Activated CD4-positive, CD25-positive, alpha-beta regulatory T cell treated with anti-CD3 and anti-CD28 coated beads, Interleukin-2, amount 50 U/mL, for 72 hours (primary cell): ENCODE data around the gene ARHGAP29.
"Not testable (repeated sequence)": the region's sequence is repeated elsewhere in the genome, so short reads cannot be mapped to it uniquely, and the experiment has no call there.

Source experiments
- DNase-seq: peaks from one replicate; pipeline ENCODE4 v3.0.0; 2021

Gene ARHGAP29

DNA sequence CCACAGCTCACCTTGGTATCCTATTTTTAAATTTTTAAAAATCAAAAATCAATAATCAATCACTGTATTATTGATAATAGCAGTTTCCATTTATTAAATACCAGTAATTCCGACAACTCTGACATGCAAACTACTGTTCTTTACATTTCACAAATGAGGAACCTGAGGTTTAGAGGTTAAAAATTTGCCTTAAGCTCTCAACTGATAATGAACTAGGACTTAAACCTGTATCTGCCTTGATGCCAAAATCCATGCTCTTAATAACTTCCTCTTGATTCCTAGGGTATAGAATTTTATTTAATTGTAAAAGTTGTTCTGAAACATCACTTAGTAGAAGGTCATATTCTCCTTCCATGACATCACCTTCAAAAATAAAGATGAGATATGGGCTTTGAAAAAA, 5.6 kb downstream of the ARHGAP29 start:
- no peak for DNase-seq

DNA sequence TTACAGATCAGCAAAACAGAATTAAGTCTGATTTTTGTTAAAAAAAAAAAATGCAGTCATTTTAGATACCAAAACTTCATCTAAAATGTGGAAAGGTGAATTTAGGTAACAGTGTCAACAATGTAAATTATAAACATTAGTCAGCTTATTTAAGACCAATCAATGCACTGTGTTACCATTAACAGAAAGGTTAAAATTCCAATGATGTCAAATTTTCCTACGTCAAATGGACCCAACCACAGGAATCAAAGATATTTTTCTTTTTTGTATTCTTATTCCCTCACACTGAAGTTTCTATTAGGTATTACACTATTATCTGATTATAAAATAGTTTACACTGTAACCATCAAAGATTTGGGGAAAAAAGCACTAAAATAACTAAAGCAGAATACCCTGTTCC, 6.5 kb downstream of the ARHGAP29 start:
- DNase-seq, result no peak

DNA sequence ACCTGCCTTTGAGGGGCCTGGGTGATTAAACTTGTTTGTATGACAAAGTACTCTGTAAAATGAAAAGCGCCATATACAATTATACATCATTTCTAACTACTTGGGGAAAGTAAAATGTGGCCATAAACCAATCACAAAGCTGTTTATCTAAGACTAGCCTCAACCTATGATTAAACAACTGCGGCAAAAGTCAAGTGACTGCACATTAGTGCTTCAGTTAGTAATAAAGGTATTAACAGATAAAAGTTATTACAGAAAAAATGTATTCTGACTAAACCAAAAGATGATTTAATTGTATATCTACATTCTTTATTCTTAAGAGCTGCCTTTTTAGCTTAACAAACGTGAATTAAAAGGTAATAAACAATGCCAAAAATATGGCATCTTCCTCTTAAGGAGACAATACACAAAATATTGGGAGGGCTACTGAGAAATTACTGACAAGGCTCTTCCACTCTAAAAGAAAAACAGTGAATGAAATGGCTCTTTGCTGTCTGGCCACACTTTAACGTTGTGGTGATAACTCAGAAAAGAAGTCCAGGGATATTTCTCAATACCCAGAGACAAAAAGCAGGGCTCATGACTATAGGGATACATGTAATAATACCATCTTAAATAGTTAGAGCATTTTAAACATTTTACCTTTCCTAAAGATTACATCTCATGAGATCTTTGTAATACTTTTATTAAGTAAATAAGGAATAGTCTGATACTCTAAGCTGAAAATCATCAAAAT, 8.6 kb downstream of the ARHGAP29 start:
- DNase-seq, result no peak

DNA sequence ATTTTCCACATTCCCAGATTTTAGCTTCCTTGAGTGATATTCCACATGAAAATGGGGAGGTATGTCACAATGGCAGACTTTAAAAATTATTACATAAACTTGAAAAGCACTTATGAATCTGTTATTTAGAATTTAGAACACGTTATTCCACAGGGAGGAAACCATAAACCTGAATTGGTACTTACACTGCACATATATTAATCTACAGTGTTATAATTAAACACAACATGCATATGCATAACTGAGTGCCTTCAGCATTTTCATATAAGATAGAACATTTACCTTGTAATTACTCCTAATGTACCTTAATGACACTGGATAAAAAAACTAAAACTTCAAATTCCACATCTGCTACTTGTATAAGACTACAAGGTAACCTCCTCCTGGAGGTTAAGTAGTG, 9.8 kb downstream of the ARHGAP29 start:
- no peak for DNase-seq

DNA sequence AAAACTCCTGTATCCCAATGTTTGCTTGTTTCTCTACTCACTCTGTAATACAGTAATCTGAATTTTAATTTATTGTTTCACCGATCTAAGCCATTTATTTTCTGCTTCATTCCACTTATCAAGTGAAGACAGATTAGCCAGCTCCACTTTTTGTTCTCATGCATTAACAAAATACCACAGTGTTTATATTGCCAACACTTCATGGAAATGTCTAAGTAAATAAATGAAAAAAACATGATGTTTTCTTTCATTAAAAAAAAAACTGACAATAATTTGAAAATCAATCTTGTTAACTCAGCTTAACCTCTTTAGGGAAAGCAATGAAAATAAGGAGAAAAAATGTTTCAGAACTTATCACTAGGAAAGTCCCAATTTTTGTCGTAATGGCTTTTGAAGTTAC, 11.5 kb downstream of the ARHGAP29 start:
- no peak for DNase-seq

DNA sequence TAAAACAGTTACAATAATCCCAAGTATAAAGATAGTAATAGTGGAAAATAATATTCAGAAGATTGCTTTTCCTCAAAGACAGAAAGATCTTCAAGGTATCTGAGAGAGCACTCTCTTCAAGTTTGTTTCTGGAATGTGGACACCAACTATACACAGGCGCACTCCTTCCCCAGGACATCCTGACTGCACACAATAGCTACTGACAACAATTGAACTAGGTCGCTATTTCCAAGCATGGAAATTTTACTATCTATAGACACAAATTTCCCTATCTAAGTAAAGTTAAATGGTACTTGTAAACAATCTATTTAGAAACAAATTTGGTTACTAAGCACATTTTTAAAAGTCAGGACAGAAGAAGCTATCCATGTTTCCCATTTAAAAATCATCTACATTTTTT, 19.1 kb downstream of the ARHGAP29 start:
- DNase-seq, result no peak

DNA sequence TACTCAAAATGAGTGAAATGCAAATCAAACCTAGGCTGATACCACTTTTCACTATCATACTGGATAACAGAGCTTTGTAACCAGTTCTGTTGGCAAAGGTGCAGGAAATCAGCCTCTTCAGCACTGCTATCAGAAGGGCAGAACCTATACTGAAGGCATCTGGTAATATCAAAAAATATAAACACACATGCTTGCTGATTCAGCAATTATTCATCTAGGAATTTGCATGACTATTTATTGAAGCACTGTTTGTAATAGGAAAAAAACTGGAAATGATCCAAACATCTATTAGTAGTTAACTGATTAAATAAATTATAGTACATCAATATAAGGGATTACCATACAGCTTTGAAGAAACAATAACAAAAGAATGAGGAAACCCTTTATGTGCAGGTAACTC, 21.4 kb downstream of the ARHGAP29 start:
- no peak for DNase-seq

DNA sequence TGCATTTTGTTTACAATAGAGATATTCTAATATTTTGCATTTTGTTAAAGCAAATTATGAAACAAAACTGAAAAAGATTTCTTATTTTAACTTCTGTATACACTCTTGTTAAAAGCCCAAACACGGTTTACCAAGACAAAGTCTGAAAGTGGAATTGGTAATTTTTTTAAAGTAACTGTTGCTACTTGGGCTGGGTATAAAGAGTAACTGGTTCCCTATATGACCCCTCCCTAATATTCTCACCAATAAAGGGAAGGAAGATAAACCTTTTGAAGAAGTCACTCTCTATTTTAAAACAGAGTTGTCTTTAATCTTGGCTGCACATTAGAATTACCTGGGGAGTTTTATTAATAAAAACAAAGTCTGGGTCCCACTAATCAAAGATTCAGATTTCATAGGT, 27.4 kb downstream of the ARHGAP29 start:
- no peak for DNase-seq

DNA sequence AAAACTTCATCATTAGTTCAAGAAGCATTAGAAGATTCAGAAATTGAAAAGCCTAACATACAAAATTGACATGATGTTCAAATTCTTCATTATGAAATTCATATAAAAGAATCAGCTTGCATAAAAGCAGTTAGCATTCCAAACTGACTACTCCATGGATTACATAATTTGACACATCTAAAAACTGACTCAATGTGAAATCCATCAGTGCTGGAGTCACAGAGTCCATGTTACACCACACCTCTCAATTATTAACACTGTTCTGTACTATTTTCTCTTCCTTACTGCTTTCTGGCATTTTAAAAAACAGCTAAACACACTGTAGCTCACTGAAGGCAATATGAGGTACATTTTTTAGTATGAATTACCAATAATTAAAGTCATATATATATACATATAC, 28.0 kb downstream of the ARHGAP29 start:
- DNase-seq, result no peak

DNA sequence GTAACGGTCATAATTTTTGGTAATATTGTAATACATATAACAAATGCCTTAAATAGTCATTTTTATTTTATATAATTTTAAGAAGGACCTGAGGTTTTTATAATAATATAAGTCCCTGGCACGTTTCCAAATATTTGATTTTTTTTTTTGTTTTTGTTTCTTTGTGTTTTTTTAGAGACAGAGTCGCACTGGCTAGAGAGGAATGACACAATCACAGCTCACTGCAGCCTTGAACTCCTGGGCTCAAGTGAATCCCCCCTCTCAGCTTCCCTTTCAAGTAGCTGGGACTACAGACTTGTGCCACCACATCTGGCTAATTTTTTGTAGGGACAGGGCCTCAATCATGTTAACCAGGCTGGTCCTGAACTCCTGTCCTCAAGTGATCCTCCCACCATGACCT, 29.7 kb downstream of the ARHGAP29 start:
- no peak for DNase-seq

DNA sequence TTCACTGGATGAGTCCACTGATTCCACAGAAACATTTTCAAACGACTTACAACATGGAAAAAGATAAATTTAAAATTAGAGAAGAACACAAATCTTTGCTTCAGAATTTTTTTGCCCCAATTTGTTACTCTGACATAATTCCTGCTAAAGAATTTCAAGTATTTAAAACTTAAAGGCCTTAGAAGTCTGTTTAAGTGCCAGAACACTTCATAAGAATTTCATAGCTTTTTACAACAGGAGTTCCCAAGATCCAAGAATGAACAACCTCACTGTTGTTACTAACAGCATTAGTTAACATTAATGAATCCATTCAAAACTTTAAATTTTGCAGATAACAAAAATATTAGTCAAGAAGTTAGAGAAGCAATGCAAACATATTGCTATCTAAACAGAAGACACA, 31.7 kb downstream of the ARHGAP29 start:
- DNase-seq, result no peak

DNA sequence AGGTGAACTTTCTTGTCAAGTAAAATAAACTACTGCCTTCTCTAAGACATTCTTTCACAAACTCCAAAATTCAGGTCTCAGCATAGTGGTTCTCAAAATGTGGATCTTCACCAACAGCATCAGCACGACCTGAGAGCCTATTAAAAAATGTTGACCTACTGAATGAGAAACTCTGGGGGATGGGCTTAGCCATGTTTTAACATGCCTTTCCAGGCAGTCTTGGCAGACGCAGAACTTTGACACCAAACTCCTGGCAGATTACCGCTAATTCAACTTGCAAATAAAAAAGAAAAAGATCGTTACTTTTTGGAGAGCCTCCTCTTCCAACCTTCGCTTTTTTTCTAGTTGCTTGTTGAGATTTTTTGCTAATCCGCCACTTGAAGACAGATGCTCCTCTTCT, 35.1 kb downstream of the ARHGAP29 start:
- no peak for DNase-seq

DNA sequence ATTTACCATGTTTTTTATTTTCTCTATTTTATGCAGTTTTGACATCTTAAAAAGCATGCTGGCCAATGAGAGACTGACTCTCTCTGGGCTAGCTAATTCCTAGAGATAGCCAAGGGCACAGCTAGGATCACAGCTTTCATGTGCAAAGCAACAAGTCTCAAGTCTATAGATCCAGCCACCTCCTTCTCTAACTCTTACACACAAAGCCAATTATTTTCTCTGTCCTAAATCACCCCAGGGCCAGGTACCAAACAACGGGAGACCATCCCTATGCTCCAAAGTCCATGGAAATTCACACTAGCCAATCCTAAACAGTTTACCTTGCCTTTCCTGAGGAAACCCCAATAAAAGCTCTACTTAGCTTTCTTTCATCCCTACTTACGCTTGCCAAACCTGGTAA, 38.0 kb downstream of the ARHGAP29 start:
- DNase-seq, result no peak

DNA sequence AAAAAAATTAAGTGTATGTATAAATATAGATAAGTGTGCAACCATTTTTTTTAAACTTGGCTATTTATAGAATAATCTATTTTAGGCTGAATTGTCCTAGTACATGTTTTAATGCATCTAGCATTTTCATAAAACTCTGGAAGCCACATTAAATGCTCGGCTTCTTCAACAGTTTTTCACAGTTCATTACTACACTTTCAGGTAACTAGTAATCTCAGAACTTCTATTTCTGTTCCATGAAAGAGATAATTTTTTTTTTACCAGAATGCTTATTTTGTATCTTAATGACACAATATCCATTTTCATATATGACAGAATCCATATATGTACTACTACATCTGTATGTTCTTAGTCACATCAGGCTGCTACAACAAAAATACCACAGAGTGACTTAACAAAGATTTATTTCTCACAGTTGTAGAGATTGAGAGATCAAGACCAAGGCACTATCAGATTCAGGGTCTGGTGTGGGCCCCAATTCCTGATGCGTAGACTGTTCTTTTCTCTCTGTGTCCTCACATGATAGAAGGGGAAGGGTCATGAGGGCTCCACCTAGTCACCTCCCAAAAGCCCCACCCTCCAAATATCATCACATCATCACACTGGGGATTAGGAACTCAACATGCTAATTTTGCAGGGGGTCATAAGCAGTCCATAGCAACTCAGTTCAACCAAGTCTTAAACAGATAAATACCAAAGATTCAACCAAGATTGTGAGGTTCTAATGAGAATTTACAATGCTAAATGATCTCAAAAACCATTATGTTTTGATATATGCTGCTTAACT, 43.1 kb downstream of the ARHGAP29 start:
- no peak for DNase-seq

DNA sequence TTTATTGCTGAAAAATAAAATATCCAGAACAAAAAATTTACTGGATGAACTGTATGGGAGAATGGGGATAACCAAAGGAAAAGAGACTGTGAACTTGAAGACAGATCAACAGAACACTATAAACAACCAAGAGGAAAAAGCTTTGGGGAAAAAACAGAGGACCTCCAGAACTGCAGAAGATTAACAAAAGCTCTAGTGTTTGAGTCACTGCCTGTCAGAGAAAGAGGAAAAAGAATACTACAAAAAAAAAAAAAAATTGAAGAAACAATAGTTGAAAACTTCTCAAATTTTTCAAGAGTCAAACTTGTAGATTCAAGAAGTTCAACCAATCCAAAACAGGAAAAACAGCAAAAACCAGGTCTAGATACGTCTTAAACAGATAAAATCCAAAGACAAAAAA, 44.3 kb downstream of the ARHGAP29 start:
- no peak for DNase-seq

DNA sequence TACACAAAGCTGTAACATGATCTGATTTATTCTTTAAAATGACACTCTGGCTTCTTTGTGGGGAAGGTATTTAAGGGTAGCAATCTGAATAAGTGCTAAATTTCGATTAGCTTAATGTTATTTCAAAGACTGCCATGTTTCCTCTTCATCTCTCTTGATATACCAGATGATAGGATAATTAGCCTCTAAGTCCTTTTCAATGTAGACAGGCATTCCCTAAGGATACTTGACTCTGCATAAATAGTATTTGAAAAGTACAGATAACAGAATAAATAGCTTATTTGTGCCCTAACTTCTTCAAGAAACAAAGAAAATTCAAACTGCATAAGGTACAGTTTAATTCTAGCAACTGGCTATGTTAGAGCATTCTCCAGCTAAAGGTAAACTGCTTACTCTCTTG, 46.2 kb downstream of the ARHGAP29 start:
- no peak for DNase-seq

DNA sequence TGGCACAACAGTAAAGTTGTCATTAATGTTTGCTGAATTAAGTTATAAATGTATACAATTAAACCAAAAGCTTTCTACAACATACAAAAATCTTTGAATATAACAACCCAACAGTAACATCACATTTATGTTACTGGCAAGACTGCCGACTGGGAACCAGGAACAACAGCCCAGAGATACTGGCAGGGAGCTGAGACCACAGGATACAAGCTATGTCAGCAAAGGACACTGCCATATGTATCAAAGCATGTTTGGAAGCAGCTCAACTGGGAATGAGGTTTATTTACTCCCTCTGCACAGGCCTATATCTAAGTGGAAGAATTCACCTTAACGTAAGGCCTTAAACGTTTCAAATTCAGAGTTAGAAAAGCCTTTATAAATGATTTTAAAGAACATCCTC, 50.4 kb downstream of the ARHGAP29 start:
- no peak for DNase-seq

DNA sequence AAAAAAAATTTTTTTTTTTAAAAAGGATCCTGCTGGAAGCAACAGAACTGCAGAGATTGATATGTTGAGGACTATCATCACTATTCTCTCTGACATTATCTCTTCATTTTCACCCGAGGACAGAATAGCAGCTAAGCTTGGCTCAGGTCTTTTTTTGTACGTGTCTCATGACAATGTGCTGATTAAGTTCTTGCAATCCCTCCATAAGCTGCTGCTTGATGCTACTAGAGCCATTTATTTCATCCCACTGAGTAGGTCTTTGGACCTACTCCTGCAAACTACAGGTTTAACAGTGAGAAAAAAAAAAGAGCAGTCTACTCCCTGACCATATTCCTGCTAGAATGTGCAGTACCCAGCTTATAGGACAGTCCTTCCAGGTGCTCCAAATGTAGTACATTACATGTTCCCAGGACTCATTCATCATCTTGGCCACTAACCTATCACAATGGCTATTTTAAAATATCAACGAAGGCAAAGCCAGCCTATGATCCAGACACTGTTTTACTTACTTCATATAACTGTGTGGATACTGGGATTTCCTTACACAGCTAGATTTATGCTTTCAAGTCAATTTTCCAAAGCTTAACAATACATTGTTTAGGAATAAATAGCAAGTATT, 54.1 kb downstream of the ARHGAP29 start:
- no peak for DNase-seq

DNA sequence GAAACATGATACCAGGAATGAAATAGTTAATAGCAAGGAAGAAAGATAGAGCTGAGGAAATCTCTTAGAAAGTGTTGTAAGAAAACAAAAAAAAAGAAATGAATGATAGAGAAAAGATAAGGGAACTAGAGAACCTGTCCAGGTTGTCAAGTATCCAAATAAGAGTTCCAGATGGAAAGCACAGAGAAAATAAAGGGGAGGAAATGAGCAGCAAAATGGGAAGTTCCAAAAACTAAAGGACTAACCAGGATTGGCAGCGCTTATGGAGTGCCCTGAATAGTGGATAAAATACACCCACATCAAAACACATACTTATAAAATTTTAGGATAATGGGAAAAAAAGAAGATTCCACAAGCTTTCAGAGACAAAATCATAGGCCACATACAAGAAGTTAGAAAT, 55.2 kb downstream of the ARHGAP29 start:
- no peak for DNase-seq

DNA sequence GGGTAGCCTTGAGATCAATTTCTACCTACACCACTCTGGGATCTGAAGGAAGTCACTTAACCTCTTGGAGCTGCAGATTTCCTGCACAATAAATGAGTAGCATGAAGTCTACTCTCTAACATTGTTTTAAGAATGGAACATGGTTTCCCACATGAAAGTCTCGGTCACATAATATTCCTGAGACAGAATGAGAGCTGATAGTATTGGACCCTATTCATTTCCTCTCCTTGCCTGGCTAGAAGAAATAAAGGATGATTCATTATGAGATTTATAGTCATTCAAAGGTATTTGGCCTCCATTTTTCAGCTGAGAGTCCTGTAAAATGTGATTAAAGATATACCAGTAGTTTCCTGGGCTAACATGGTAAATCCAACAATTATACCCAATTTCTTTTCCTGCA, 56.7 kb downstream of the ARHGAP29 start:
- no peak for DNase-seq

DNA sequence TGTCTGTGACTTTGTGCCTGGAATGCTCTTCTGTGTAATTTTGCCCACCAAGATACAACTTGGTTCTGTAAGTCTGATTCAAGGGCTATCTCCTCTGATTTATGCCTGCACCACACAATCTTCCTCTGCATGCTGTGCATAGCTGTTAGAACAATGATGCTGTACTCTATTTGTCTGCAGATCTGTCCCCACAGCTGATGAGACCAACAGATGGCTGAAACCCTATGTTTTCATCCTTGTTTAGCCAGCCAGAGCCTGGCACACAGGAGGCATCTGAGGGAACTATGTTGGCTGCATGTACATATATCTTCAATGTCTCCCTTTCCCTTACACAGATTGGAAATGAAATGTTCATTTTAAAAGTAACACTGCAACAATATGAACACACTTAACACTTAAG, 58.5 kb downstream of the ARHGAP29 start:
- no peak for DNase-seq

DNA sequence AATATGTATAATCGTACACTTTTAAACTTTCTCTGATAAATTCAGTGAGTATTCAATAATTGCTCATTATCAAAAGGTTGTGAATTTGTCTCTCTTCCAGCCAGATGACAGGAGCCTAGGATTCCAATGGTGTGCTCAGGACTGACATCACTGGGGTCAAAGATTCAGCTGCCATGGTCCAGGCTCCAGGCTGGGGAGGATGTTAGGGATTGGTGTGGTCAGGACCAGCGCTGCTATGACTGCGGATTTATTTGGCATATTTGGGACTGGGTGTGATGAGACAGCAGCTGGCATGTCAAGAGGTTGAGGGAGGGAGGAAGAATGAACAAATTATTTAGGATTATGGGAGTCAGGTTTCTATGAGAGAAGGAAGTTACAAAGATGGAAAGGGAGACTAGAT, 68.3 kb downstream of the ARHGAP29 start:
- no peak for DNase-seq

DNA sequence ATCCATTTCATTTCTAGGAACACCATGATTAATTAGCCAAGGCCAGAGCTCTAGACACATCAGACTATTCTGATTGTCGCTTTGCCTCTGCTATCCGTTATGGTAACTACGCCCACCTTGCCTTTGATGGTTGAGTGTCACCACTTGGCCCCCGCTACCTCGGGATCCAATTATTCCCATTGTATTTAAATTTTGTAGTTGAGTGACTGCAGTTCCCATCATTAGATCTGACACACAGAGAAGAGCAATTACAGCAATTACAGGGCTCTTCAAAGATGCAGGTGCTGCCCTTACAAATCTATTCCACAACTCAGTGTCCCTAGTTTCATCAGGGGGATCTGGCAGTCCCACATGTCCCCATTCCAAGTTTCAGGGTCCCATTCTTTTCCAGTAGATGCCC, 71.5 kb downstream of the ARHGAP29 start:
- no peak for DNase-seq

DNA sequence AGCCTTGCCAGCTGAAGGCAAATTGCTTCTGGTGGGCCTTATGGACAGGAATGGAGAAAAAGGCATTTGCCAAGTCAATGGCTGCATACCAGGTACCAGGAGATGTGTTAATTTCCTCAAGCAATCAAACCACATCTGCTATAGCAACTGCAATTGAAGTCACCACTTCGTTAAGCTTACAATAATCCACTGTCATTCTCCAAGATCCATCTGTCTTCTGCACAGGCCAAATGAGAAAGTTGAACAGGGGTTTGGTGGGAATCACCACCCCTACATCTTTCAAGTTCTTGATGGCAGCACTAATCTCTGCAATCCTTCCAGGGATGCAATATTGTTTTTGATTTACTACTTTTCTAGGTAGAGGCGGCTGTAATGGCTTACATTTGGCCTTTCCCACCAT, 72.5 kb downstream of the ARHGAP29 start:
- not testable (repeated sequence) for DNase-seq
